ENCODE results near the gene USP25. TPM values are rescaled to one million over a fixed set of nuclear protein-coding genes. Genes with fewer than 3 reads are reported as not detected.

Gene USP25
- total RNA-seq, 1 experiment from 2014 or later: 26.1 TPM

- Histone ChIP-seq H3K4me3 (ENCODE audit: low read depth in 2 of 2, low read length in 2 of 2) (no peak overlapping the region), H3K9me3 (ENCODE audit: control insufficient read depth, insufficient read depth, low read depth, low read length) (no peaks in the 10 kb centered on the region), H3K4me1 (ENCODE audit: control insufficient read depth, insufficient read depth, low read length) (no peaks in the 10 kb centered on the region), H3K27ac (ENCODE audit: low read length) (no peak overlapping the region), H3K36me3 (ENCODE audit: control insufficient read depth, insufficient read depth, low read length) (no peaks in the 10 kb centered on the region), H3K27me3 (ENCODE audit: control insufficient read depth, insufficient read depth, low read length) (no peaks in the 10 kb centered on the region)
- in situ Hi-C loops (cut with HindIII; ENCODE audit: low pct_unique_long_range_greater_than_20kb, low sequenced_read_pairs): no loop called here
- ChIA-PET CTCF (no interaction called here), POLR2A (no interaction called here)
- ATAC-seq (no peak), DNase-seq (ENCODE audit: low read depth, low spot score) (no peak)
- TF ChIP-seq CTCF (IDR thresholded peaks at IDR 0.05): no peak
- no peak for TF ChIP-seq SIN3A (IDR thresholded peaks at IDR 0.05; ENCODE audit: borderline replicate concordance, insufficient read depth, low read depth, low read length)
- no peak for TF ChIP-seq TCF7L2 (IDR thresholded peaks at IDR 0.05; ENCODE audit: low read depth, low read length)
- no peak for TF ChIP-seq POLR2AphosphoS5 (IDR thresholded peaks at IDR 0.05; ENCODE audit: low read depth, low read length)
- TF ChIP-seq REST (IDR thresholded peaks at IDR 0.05; ENCODE audit: insufficient read depth in 1 of 2, low read depth in 2 of 2, low read length in 1 of 2): no peak
- intact Hi-C loops (cut with micrococcal nuclease; ENCODE audit: unreplicated experiment): no loop called here
- no TSS peak for BruUV-seq (replicated peaks)
Measured at GRCh38 chr21:15701830-15702229, 28.0 kb upstream of the USP25 start.

- TF ChIP-seq SIN3A (IDR thresholded peaks at IDR 0.05; ENCODE audit: borderline replicate concordance, insufficient read depth, low read depth, low read length) (no peak), POLR2AphosphoS5 (IDR thresholded peaks at IDR 0.05; ENCODE audit: low read depth, low read length) (no peak), TCF7L2 (IDR thresholded peaks at IDR 0.05; ENCODE audit: low read depth, low read length) (no peak), REST (IDR thresholded peaks at IDR 0.05; ENCODE audit: insufficient read depth in 1 of 2, low read depth in 2 of 2, low read length in 1 of 2) (no peak), CTCF (IDR thresholded peaks at IDR 0.05) (no peak)
- no peaks in the 10 kb centered on the region for H3K4me1 ChIP-seq (ENCODE audit: control insufficient read depth, insufficient read depth, low read length)
- H3K9me3 ChIP-seq (ENCODE audit: control insufficient read depth, insufficient read depth, low read depth, low read length): no peaks in the 10 kb centered on the region
- H3K36me3 ChIP-seq (ENCODE audit: control insufficient read depth, insufficient read depth, low read length): no peaks in the 10 kb centered on the region
- no peak overlapping the region for H3K4me3 ChIP-seq (ENCODE audit: low read depth in 2 of 2, low read length in 2 of 2)
- H3K27me3 ChIP-seq (ENCODE audit: control insufficient read depth, insufficient read depth, low read length): no peaks in the 10 kb centered on the region
- in situ Hi-C loops (cut with HindIII; ENCODE audit: low pct_unique_long_range_greater_than_20kb, low sequenced_read_pairs) (no loop called here), intact Hi-C loops (cut with micrococcal nuclease; ENCODE audit: unreplicated experiment) (no loop called here)
- DNase-seq (ENCODE audit: low read depth, low spot score): no peak
- ChIA-PET POLR2A (no interaction called here), CTCF (no interaction called here)
- H3K27ac ChIP-seq (ENCODE audit: low read length): no peak overlapping the region
- no peak for ATAC-seq
- BruUV-seq (replicated peaks): no TSS peak
Measured at GRCh38 chr21:15703932-15704331, 25.9 kb upstream of the USP25 start.

Measured in Panc1 (cell line).